Measurements from ENCODE around the gene EYA2. TPM values are rescaled to one million over a fixed set of nuclear protein-coding genes. Genes with fewer than 3 reads are reported as not detected.

The EYA2 gene
- total and polyA plus RNA-seq, 2 donors = 11.1 to 28.5 TPM

- no peak for DNase-seq (ENCODE audit: low read depth in 6 of 9, low spot score in 9 of 9)
- Histone ChIP-seq H3K9me3 (ENCODE audit: control insufficient read depth in 2 of 2, insufficient read depth in 1 of 2, low read length in 1 of 2) (no peaks in the 10 kb centered on the region), H3K36me3 (ENCODE audit: control insufficient read depth in 2 of 2, insufficient read depth in 2 of 2, low read length in 1 of 2) (no peaks in the 10 kb centered on the region), H3K4me1 (ENCODE audit: control insufficient read depth in 2 of 2, insufficient read depth in 2 of 2, low read length in 2 of 2) (no peaks in the 10 kb centered on the region), H3K27me3 (ENCODE audit: control insufficient read depth in 2 of 2, insufficient read depth in 1 of 2, low read length in 1 of 2) (no peaks in the 10 kb centered on the region), H3K27ac (ENCODE audit: low read depth in 1 of 2, low read length in 1 of 2) (no peak overlapping the region), H3K4me3 (ENCODE audit: low read length in 2 of 2) (no peak overlapping the region)
- WGBS = 85% methylated on average over 5 of the region's 5 CpGs
Observed at GRCh38 chr20:47048054-47048453, 153.4 kb downstream of the EYA2 start.

GRCh38 chr20:47049771-47050170, 155.1 kb downstream of the EYA2 start:
- Histone ChIP-seq H3K4me3 (ENCODE audit: low read length in 2 of 2) (no peak overlapping the region), H3K4me1 (ENCODE audit: control insufficient read depth in 2 of 2, insufficient read depth in 2 of 2, low read length in 2 of 2) (no peaks in the 10 kb centered on the region), H3K27me3 (ENCODE audit: control insufficient read depth in 2 of 2, insufficient read depth in 1 of 2, low read length in 1 of 2) (no peaks in the 10 kb centered on the region), H3K9me3 (ENCODE audit: control insufficient read depth in 2 of 2, insufficient read depth in 1 of 2, low read length in 1 of 2) (no peaks in the 10 kb centered on the region), H3K36me3 (ENCODE audit: control insufficient read depth in 2 of 2, insufficient read depth in 2 of 2, low read length in 1 of 2) (no peaks in the 10 kb centered on the region), H3K27ac (ENCODE audit: low read depth in 1 of 2, low read length in 1 of 2) (no peak overlapping the region)
- 80% methylated on average over 7 of the region's 7 CpGs for WGBS
- DNase-seq (ENCODE audit: low read depth in 6 of 9, low spot score in 9 of 9) = no peak

GRCh38 chr20:47050996-47051395, 156.4 kb downstream of the EYA2 start:
- Histone ChIP-seq H3K4me3 (ENCODE audit: low read length in 2 of 2) (no peak overlapping the region), H3K9me3 (ENCODE audit: control insufficient read depth in 2 of 2, insufficient read depth in 1 of 2, low read length in 1 of 2) (no peaks in the 10 kb centered on the region), H3K36me3 (ENCODE audit: control insufficient read depth in 2 of 2, insufficient read depth in 2 of 2, low read length in 1 of 2) (no peaks in the 10 kb centered on the region), H3K27me3 (ENCODE audit: control insufficient read depth in 2 of 2, insufficient read depth in 1 of 2, low read length in 1 of 2) (no peaks in the 10 kb centered on the region), H3K4me1 (ENCODE audit: control insufficient read depth in 2 of 2, insufficient read depth in 2 of 2, low read length in 2 of 2) (no peaks in the 10 kb centered on the region), H3K27ac (ENCODE audit: low read depth in 1 of 2, low read length in 1 of 2) (no peak overlapping the region)
- no peak for DNase-seq (ENCODE audit: low read depth in 6 of 9, low spot score in 9 of 9)
- WGBS = 89% methylated on average over 14 of the region's 14 CpGs

- Histone ChIP-seq H3K4me1 (ENCODE audit: control insufficient read depth in 2 of 2, insufficient read depth in 2 of 2, low read length in 2 of 2) (no peaks in the 10 kb centered on the region), H3K4me3 (ENCODE audit: low read length in 2 of 2) (no peak overlapping the region), H3K27ac (ENCODE audit: low read depth in 1 of 2, low read length in 1 of 2) (no peak overlapping the region), H3K36me3 (ENCODE audit: control insufficient read depth in 2 of 2, insufficient read depth in 2 of 2, low read length in 1 of 2) (no peaks in the 10 kb centered on the region), H3K27me3 (ENCODE audit: control insufficient read depth in 2 of 2, insufficient read depth in 1 of 2, low read length in 1 of 2) (no peaks in the 10 kb centered on the region), H3K9me3 (ENCODE audit: control insufficient read depth in 2 of 2, insufficient read depth in 1 of 2, low read length in 1 of 2) (no peaks in the 10 kb centered on the region)
- DNase-seq (ENCODE audit: low read depth in 6 of 9, low spot score in 9 of 9) = no peak
- 72% methylated on average over 8 of the region's 8 CpGs for WGBS
Observed at GRCh38 chr20:47051936-47052526, 157.4 kb downstream of the EYA2 start.

GRCh38 chr20:47054506-47054905, 159.9 kb downstream of the EYA2 start:
- no peak overlapping the region for H3K27ac ChIP-seq (ENCODE audit: low read depth in 1 of 2, low read length in 1 of 2)
- WGBS = 95% methylated on average over 5 of the region's 5 CpGs
- peaks cover 0 to 2% of the 10 kb centered on the region in 2 donors for H3K9me3 ChIP-seq (ENCODE audit: control insufficient read depth in 2 of 2, insufficient read depth in 1 of 2, low read length in 1 of 2)
- no peaks in the 10 kb centered on the region for H3K36me3 ChIP-seq (ENCODE audit: control insufficient read depth in 2 of 2, insufficient read depth in 2 of 2, low read length in 1 of 2)
- no peaks in the 10 kb centered on the region for H3K4me1 ChIP-seq (ENCODE audit: control insufficient read depth in 2 of 2, insufficient read depth in 2 of 2, low read length in 2 of 2)
- H3K27me3 ChIP-seq (ENCODE audit: control insufficient read depth in 2 of 2, insufficient read depth in 1 of 2, low read length in 1 of 2) = no peaks in the 10 kb centered on the region
- no peak for DNase-seq (ENCODE audit: low read depth in 6 of 9, low spot score in 9 of 9)
- no peak overlapping the region for H3K4me3 ChIP-seq (ENCODE audit: low read length in 2 of 2)

- Histone ChIP-seq H3K27me3 (ENCODE audit: control insufficient read depth in 2 of 2, insufficient read depth in 1 of 2, low read length in 1 of 2) (no peaks in the 10 kb centered on the region), H3K4me1 (ENCODE audit: control insufficient read depth in 2 of 2, insufficient read depth in 2 of 2, low read length in 2 of 2) (no peaks in the 10 kb centered on the region), H3K9me3 (ENCODE audit: control insufficient read depth in 2 of 2, insufficient read depth in 1 of 2, low read length in 1 of 2) (peaks cover 0 to 2% of the 10 kb centered on the region in 2 donors), H3K27ac (ENCODE audit: low read depth in 1 of 2, low read length in 1 of 2) (no peak overlapping the region), H3K36me3 (ENCODE audit: control insufficient read depth in 2 of 2, insufficient read depth in 2 of 2, low read length in 1 of 2) (no peaks in the 10 kb centered on the region), H3K4me3 (ENCODE audit: low read length in 2 of 2) (no peak overlapping the region)
- WGBS = 86% methylated on average over 6 of the region's 6 CpGs
- no peak for DNase-seq (ENCODE audit: low read depth in 6 of 9, low spot score in 9 of 9)
Observed at GRCh38 chr20:47054945-47055344, 160.3 kb downstream of the EYA2 start.

GRCh38 chr20:47055699-47056369, 161.2 kb downstream of the EYA2 start:
- DNase-seq (ENCODE audit: low read depth in 6 of 9, low spot score in 9 of 9) = no peak
- H3K4me3 ChIP-seq (ENCODE audit: low read length in 2 of 2) = no peak overlapping the region
- no peak overlapping the region for H3K27ac ChIP-seq (ENCODE audit: low read depth in 1 of 2, low read length in 1 of 2)
- peaks cover 0 to 2% of the 10 kb centered on the region in 2 donors for H3K9me3 ChIP-seq (ENCODE audit: control insufficient read depth in 2 of 2, insufficient read depth in 1 of 2, low read length in 1 of 2)
- no peaks in the 10 kb centered on the region for H3K36me3 ChIP-seq (ENCODE audit: control insufficient read depth in 2 of 2, insufficient read depth in 2 of 2, low read length in 1 of 2)
- no peaks in the 10 kb centered on the region for H3K4me1 ChIP-seq (ENCODE audit: control insufficient read depth in 2 of 2, insufficient read depth in 2 of 2, low read length in 2 of 2)
- H3K27me3 ChIP-seq (ENCODE audit: control insufficient read depth in 2 of 2, insufficient read depth in 1 of 2, low read length in 1 of 2) = no peaks in the 10 kb centered on the region
- WGBS = 78% methylated on average over 13 of the region's 13 CpGs

GRCh38 chr20:47057661-47058060, 163.0 kb downstream of the EYA2 start:
- no peak for DNase-seq (ENCODE audit: low read depth in 6 of 9, low spot score in 9 of 9)
- Histone ChIP-seq H3K9me3 (ENCODE audit: control insufficient read depth in 2 of 2, insufficient read depth in 1 of 2, low read length in 1 of 2) (peaks cover 0 to 2% of the 10 kb centered on the region in 2 donors), H3K27me3 (ENCODE audit: control insufficient read depth in 2 of 2, insufficient read depth in 1 of 2, low read length in 1 of 2) (no peaks in the 10 kb centered on the region), H3K4me1 (ENCODE audit: control insufficient read depth in 2 of 2, insufficient read depth in 2 of 2, low read length in 2 of 2) (no peaks in the 10 kb centered on the region), H3K36me3 (ENCODE audit: control insufficient read depth in 2 of 2, insufficient read depth in 2 of 2, low read length in 1 of 2) (no peaks in the 10 kb centered on the region), H3K27ac (ENCODE audit: low read depth in 1 of 2, low read length in 1 of 2) (no peak overlapping the region), H3K4me3 (ENCODE audit: low read length in 2 of 2) (no peak overlapping the region)
- 86% methylated on average over 3 of the region's 3 CpGs for WGBS

- H3K9me3 ChIP-seq (ENCODE audit: control insufficient read depth in 2 of 2, insufficient read depth in 1 of 2, low read length in 1 of 2) = peaks cover 0 to 2% of the 10 kb centered on the region in 2 donors
- WGBS = 94% methylated on average over 4 of the region's 4 CpGs
- no peaks in the 10 kb centered on the region for H3K27me3 ChIP-seq (ENCODE audit: control insufficient read depth in 2 of 2, insufficient read depth in 1 of 2, low read length in 1 of 2)
- H3K4me3 ChIP-seq (ENCODE audit: low read length in 2 of 2) = no peak overlapping the region
- no peak for DNase-seq (ENCODE audit: low read depth in 6 of 9, low spot score in 9 of 9)
- no peaks in the 10 kb centered on the region for H3K4me1 ChIP-seq (ENCODE audit: control insufficient read depth in 2 of 2, insufficient read depth in 2 of 2, low read length in 2 of 2)
- H3K27ac ChIP-seq (ENCODE audit: low read depth in 1 of 2, low read length in 1 of 2) = no peak overlapping the region
- H3K36me3 ChIP-seq (ENCODE audit: control insufficient read depth in 2 of 2, insufficient read depth in 2 of 2, low read length in 1 of 2) = no peaks in the 10 kb centered on the region
Observed at GRCh38 chr20:47058236-47058635, 163.6 kb downstream of the EYA2 start.

All from thymus (tissue), 11 donors.